ENCODE measurements around the gene SHROOM1. TPM values are rescaled to one million over a fixed set of nuclear protein-coding genes. Genes with fewer than 3 reads are reported as not detected.
A peak's percentile ranks its signal among the peaks of the same experiment; 100 is the strongest.

The SHROOM1 gene
- total and polyA plus RNA-seq, 9 of the 15 experiments (the other 6 are each of a cell fraction or from before 2014, with no cell fraction given) = 0.44 to 26.5 (median 11.9) TPM

- TF ChIP-seq MGA (IDR thresholded peaks at IDR 0.05) (peak; percentile 94), SP1 (CRISPR knock-in tag; IDR thresholded peaks at IDR 0.05) (no peak), EHMT2 (IDR thresholded peaks at IDR 0.05) (no peak), RCOR1 (IDR thresholded peaks at IDR 0.05; ENCODE audit: borderline replicate concordance in 1 of 2, low read depth in 2 of 2, low read length in 2 of 2) (0 out of 4 replicates have a peak, but pooled peaks of 1 of the 2 experiments have one; percentile 14), NFRKB (IDR thresholded peaks at IDR 0.05; ENCODE audit: low read depth) (peak; percentile 66; the same call in 1 of the 2 replicates), TAF1 (IDR thresholded peaks at IDR 0.05; ENCODE audit: control insufficient read depth, extremely low read depth, insufficient read depth, low read length, severe bottlenecking) (peak; percentile 87), SNRNP70 (optimal IDR thresholded peaks at IDR 0.05; ENCODE audit: low read depth, low read length) (no peak), TFAP4 (CRISPR knock-in tag; IDR thresholded peaks at IDR 0.05; ENCODE audit: borderline replicate concordance) (0 out of 2 replicates have a peak, but pooled peaks have one; percentile 9), HLTF (IDR thresholded peaks at IDR 0.05) (peak; percentile 27; the same call in 1 of the 2 replicates), ARHGAP35 (IDR thresholded peaks at IDR 0.05; ENCODE audit: partially characterized antibody) (no peak), HMG20A (CRISPR knock-in tag; conservative IDR thresholded peaks at IDR 0.05) (no peak), SMARCA5 (IDR thresholded peaks at IDR 0.05) (no peak), E2F6 (IDR thresholded peaks at IDR 0.05; ENCODE audit: borderline replicate concordance in 1 of 2, extremely low read depth in 1 of 2, insufficient read depth in 1 of 2, insufficient read length in 1 of 2, low read depth in 1 of 2, low read length in 1 of 2, poor library complexity in 1 of 2, severe bottlenecking in 1 of 2) (peak; percentile 72 to 89), BDP1 (IDR thresholded peaks at IDR 0.05; ENCODE audit: insufficient read depth, insufficient read length) (no peak), ZNF780A (CRISPR knock-in tag; IDR thresholded peaks at IDR 0.05) (no peak)
Observed at GRCh38 chr5:132830436-132831094, at the start of gene SHROOM1 (continued).

Data from K562 (cell line).